PC-9 (cell line): ENCODE data around the gene PXDN. TPM values are rescaled to one million over a fixed set of nuclear protein-coding genes. Genes with fewer than 3 reads are reported as not detected.

Experiments
- BruUV-seq: library from RNA; stranded (reverse); fragments of 400-500 nt; replicated peaks from 2 replicates; lab custom pipeline; 2021; lab: Mats Ljungman, UMichigan
- CTCF ChIA-PET: fragments of 300-600 bp; sonication (Branson Sonifier 250); formaldehyde crosslinking; loops from one replicate; lab custom pipeline; 2022; ENCODE audit warnings: antibody characterized with exemption; lab: Charles Lee
- POLR2A ChIA-PET: fragments of 300-600 bp; sonication (Branson Sonifier 250); formaldehyde crosslinking; loops from one replicate; lab custom pipeline; 2022; ENCODE audit warnings: antibody characterized with exemption; ENCODE audit not compliant: unreplicated experiment; lab: Charles Lee
- DNase-seq, 2 experiments: peaks; one replicate each; pipeline versions ENCODE4 v3.0.0 to v3.0.0-alpha.2; 2015 to 2022; ENCODE audit warnings: mixed read lengths in 1 of 2
- H2AFZ ChIP-seq: fragments of 200-600 bp; sonication (generic); 2 replicates; pipeline ENCODE4 v1.8.1; 2017; ENCODE audit warnings: antibody characterized with exemption
- H3F3A ChIP-seq: fragments of 200-600 bp; sonication (generic); 2 replicates; pipeline ENCODE4 v1.8.1; 2017; ENCODE audit warnings: antibody characterized with exemption, mild to moderate bottlenecking, low read depth; ENCODE audit not compliant: insufficient read depth
- H3K27ac ChIP-seq: fragments of 200-600 bp; sonication (generic); 2 replicates; pipeline ENCODE4 v1.6.1; 2016; ENCODE audit warnings: mixed run types
- H3K27me3 ChIP-seq: fragments of 200-600 bp; sonication (generic); 2 replicates; pipeline ENCODE4 v1.6.1; 2016; ENCODE audit warnings: low read depth, mixed run types; ENCODE audit not compliant: insufficient read depth
- H3K36me3 ChIP-seq: fragments of 200-600 bp; sonication (generic); 2 replicates; pipeline ENCODE4 v1.6.1; 2016; ENCODE audit warnings: low read depth, mixed run types
- H3K4me1 ChIP-seq: fragments of 200-600 bp; sonication (generic); replicated peaks from 2 replicates; pipeline ENCODE4 v1.6.1; 2016; ENCODE audit warnings: mixed run types; ENCODE audit not compliant: insufficient read depth
- H3K4me2 ChIP-seq: fragments of 200-600 bp; sonication (generic); 2 replicates; pipeline ENCODE4 v1.6.1; 2017; ENCODE audit warnings: mixed run types
- H3K4me3 ChIP-seq: fragments of 200-600 bp; sonication (generic); 2 replicates; pipeline ENCODE4 v1.6.1; 2016; ENCODE audit warnings: mixed run types
- H3K79me2 ChIP-seq: fragments of 200-600 bp; sonication (generic); 2 replicates; pipeline ENCODE4 v1.6.1; 2017; ENCODE audit warnings: low read depth, mixed run types
- H3K9me2 ChIP-seq: fragments of 200-600 bp; sonication (generic); 2 replicates; pipeline ENCODE4 v1.8.1; 2017; ENCODE audit warnings: mild to moderate bottlenecking; ENCODE audit not compliant: insufficient read depth
- H3K9me3 ChIP-seq: fragments of 200-600 bp; sonication (generic); 2 replicates; pipeline ENCODE4 v1.8.1; 2016; ENCODE audit warnings: low read depth; ENCODE audit not compliant: insufficient read depth
- H4K20me1 ChIP-seq: fragments of 200-600 bp; sonication (generic); 2 replicates; pipeline ENCODE4 v1.8.1; 2017; ENCODE audit not compliant: insufficient read depth
- CTCF ChIP-seq: fragments of 200-600 bp; sonication (generic); conservative IDR thresholded peaks from 2 replicates; pipeline ENCODE4 v1.6.1; 2017; ENCODE audit warnings: mixed run types, antibody characterized with exemption, mild to moderate bottlenecking, moderate library complexity
- EZH2 ChIP-seq: fragments of 200-600 bp; sonication (generic); IDR thresholded peaks from 2 replicates; pipeline ENCODE4 v1.8.0; 2017; ENCODE audit warnings: antibody characterized with exemption, low read depth
- intact Hi-C: fragments of 100-400 bp; cut with micrococcal nuclease; formaldehyde crosslinking; loops from one replicate; pipeline ENCODE4 v1.10.0; 2022; ENCODE audit not compliant: unreplicated experiment
- total RNA-seq: library from RNA; stranded (reverse); gene quantifications from 2 replicates; pipeline ENCODE4 v1.2.3, GENCODE V29; 2021

PXDN gene
- total RNA-seq, 1 experiment from 2014 or later = 91.1 TPM

GRCh38 chr2:1606046-1606400 is 138.3 kb downstream of the PXDN start:
- TF ChIP-seq CTCF (no peak), EZH2 (no peak)
- Histone ChIP-seq H3K79me2 (no peaks in the 10 kb centered on the region), H3K36me3 (no peaks in the 10 kb centered on the region), H3K9me3 (no peaks in the 10 kb centered on the region), H3K4me3 (no peak overlapping the region), H3K4me2 (no peak overlapping the region), H3F3A (peaks cover 15% of the 10 kb centered on the region; the same call in 1 of the 2 replicates), H4K20me1 (no peaks in the 10 kb centered on the region), H3K27me3 (peaks cover 26% of the 10 kb centered on the region; the same call in 1 of the 2 replicates), H2AFZ (no peak overlapping the region), H3K27ac (no peak overlapping the region), H3K9me2 (no peaks in the 10 kb centered on the region), H3K4me1 (peaks cover 15% of the 10 kb centered on the region)
- BruUV-seq = no TSS peak
- POLR2A ChIA-PET = no interaction called here
- no peak for DNase-seq
- CTCF ChIA-PET = no interaction called here
- intact Hi-C loops = no loop called here

- Histone ChIP-seq H2AFZ (no peak overlapping the region), H4K20me1 (no peaks in the 10 kb centered on the region), H3K27me3 (peaks cover 26% of the 10 kb centered on the region; the same call in 1 of the 2 replicates), H3K9me3 (no peaks in the 10 kb centered on the region), H3K9me2 (no peaks in the 10 kb centered on the region), H3K4me2 (no peak overlapping the region), H3K79me2 (no peaks in the 10 kb centered on the region), H3K4me3 (no peak overlapping the region), H3K4me1 (peaks cover 20% of the 10 kb centered on the region), H3F3A (peaks cover 18% of the 10 kb centered on the region; the same call in 1 of the 2 replicates), H3K27ac (no peak overlapping the region), H3K36me3 (no peaks in the 10 kb centered on the region)
- TF ChIP-seq EZH2 (no peak), CTCF (no peak)
- DNase-seq = no peak
- ChIA-PET POLR2A (interaction anchor here (0.6 to 0.7 kb wide), 2 partner anchors 20 to 36 kb away, joined by 3 to 4 read pairs; no protein-coding TSS in a partner anchor), CTCF (no interaction called here)
- BruUV-seq = no TSS peak
- intact Hi-C loops = no loop called here
These were observed 138.9 kb downstream of the PXDN start for GRCh38 chr2:1605102-1606045.

- ChIA-PET POLR2A (no interaction called here), CTCF (no interaction called here)
- intact Hi-C loops = no loop called here
- H3K79me2 ChIP-seq = no peaks in the 10 kb centered on the region
- peaks cover 28% of the 10 kb centered on the region; the same call in 1 of the 2 replicates for H3K27me3 ChIP-seq
- no peak for DNase-seq
- no peaks in the 10 kb centered on the region for H3K9me3 ChIP-seq
- no peak for TF ChIP-seq CTCF
- TF ChIP-seq EZH2 = no peak
- H3K36me3 ChIP-seq = no peaks in the 10 kb centered on the region
- peaks cover 24% of the 10 kb centered on the region; the same call in 1 of the 2 replicates for H3F3A ChIP-seq
- H3K4me3 ChIP-seq = no peak overlapping the region
- peaks cover 30% of the 10 kb centered on the region for H3K4me1 ChIP-seq
- no peak overlapping the region for H3K27ac ChIP-seq
- H4K20me1 ChIP-seq = no peaks in the 10 kb centered on the region
- no peak overlapping the region for H2AFZ ChIP-seq
- H3K9me2 ChIP-seq = no peaks in the 10 kb centered on the region
- BruUV-seq = no TSS peak
- H3K4me2 ChIP-seq = no peak overlapping the region
These were observed 140.8 kb downstream of the PXDN start for GRCh38 chr2:1603521-1603920.
